Keratinocyte (primary cell): ENCODE results near the gene PFKFB4.

Source experiments
- EZH2 ChIP-seq: IDR thresholded peaks from one replicate; pipeline ENCODE4 v1.6.1; 2012; ENCODE audit warnings: inconsistent platforms, mild to moderate bottlenecking, low read length, moderate library complexity
- TF ChIP-seq, protein P1 (sequence below), 3 experiments: IDR thresholded peaks in 1 of 3; conservative IDR thresholded peaks in 1 of 3; optimal IDR thresholded peaks in 1 of 3; 2 replicates in 2 of 3; 3 replicates in 1 of 3; pipeline versions ENCODE3 to v1.5.1; 2011; ENCODE audit warnings: low read length in 3 of 3, mild to moderate bottlenecking in 3 of 3, moderate library complexity in 2 of 3, control low read depth in 1 of 3, inconsistent platforms in 1 of 3; ENCODE audit not compliant: insufficient read depth in 2 of 3; ENCODE audit errors: extremely low read depth in 1 of 3

DNA sequence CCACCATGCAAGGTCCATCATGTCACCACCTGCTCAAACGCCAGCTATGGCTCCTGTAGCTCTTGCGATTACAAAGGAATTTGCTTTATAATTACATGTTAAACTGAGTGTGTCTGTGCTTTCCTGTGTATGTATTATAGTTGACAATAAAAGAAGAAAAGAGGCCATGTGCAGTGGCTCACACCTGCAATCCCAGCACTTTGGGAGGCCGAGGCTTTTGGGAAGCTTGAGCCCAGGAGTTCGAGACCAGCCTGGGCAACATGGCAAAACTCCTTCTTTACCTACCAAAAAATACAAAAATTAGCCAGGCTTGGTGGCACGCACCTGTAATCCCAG is 83.0 kb downstream of the PFKFB4 start:
- TF ChIP-seq, protein P1, sequence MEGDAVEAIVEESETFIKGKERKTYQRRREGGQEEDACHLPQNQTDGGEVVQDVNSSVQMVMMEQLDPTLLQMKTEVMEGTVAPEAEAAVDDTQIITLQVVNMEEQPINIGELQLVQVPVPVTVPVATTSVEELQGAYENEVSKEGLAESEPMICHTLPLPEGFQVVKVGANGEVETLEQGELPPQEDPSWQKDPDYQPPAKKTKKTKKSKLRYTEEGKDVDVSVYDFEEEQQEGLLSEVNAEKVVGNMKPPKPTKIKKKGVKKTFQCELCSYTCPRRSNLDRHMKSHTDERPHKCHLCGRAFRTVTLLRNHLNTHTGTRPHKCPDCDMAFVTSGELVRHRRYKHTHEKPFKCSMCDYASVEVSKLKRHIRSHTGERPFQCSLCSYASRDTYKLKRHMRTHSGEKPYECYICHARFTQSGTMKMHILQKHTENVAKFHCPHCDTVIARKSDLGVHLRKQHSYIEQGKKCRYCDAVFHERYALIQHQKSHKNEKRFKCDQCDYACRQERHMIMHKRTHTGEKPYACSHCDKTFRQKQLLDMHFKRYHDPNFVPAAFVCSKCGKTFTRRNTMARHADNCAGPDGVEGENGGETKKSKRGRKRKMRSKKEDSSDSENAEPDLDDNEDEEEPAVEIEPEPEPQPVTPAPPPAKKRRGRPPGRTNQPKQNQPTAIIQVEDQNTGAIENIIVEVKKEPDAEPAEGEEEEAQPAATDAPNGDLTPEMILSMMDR (optimal IDR thresholded peaks at IDR 0.05 in 1 of 3, IDR thresholded peaks at IDR 0.05 in 1 of 3, conservative IDR thresholded peaks at IDR 0.05 in 1 of 3; ENCODE audit: extremely low read depth in 1 of 3, insufficient read depth in 2 of 3, low read length in 3 of 3) = no peak
- TF ChIP-seq EZH2 = no peak
